ENCODE data around the gene FABP7. TPM values are rescaled to one million over a fixed set of nuclear protein-coding genes. Genes with fewer than 3 reads are reported as not detected.
A peak's percentile ranks its signal among the peaks of the same experiment; 100 is the strongest.

Gene FABP7
- total RNA-seq, 1 donor: not detected

DNA sequence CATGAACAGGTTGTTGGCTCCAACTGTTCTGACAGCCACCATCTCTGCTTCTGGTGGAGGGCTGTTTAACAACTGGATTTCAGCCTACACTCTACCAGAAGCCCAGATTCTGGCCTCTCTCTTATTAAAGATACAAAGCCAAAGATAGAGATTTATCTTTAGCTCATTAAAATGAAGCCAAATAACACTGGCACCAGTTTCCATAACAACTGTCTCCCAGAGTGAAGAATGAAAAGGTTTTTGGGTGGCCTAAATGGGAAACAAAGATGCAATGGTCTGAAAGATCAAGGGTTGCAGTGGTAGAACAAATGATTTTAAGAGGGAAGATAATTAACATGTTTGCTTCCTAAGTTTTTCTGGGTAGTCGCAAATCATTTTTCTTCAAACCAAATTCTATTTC lies 6.4 kb downstream of the FABP7 start:
- no peak for DNase-seq (ENCODE audit: insufficient read length, low spot score, missing footprints)
- H3K36me3 ChIP-seq (ENCODE audit: insufficient read depth, low read length): no peaks in the 10 kb centered on the region
- H4K20me1 ChIP-seq (ENCODE audit: insufficient read depth, low read length): no peaks in the 10 kb centered on the region
- no peak overlapping the region for H3K4me3 ChIP-seq (ENCODE audit: insufficient read depth, low read length)
- no peak overlapping the region for H2AFZ ChIP-seq (ENCODE audit: low read length)
- peaks cover 7% of the 10 kb centered on the region for H3K4me1 ChIP-seq (ENCODE audit: insufficient read depth, low read length)
- H3K9me3 ChIP-seq (ENCODE audit: low read depth, low read length): no peaks in the 10 kb centered on the region
- peaks cover 9% of the 10 kb centered on the region for H3K27me3 ChIP-seq (ENCODE audit: insufficient read depth, low read length)
- no peaks in the 10 kb centered on the region for H3K79me2 ChIP-seq (ENCODE audit: insufficient read depth, low read length)
- H3K4me2 ChIP-seq (ENCODE audit: insufficient read depth, low read length): no peak overlapping the region
- TF ChIP-seq CTCF (IDR thresholded peaks at IDR 0.05; ENCODE audit: extremely low read depth, low read depth, low read length): no peak
- H3K27ac ChIP-seq (ENCODE audit: low read depth, low read length): no peak overlapping the region

DNA sequence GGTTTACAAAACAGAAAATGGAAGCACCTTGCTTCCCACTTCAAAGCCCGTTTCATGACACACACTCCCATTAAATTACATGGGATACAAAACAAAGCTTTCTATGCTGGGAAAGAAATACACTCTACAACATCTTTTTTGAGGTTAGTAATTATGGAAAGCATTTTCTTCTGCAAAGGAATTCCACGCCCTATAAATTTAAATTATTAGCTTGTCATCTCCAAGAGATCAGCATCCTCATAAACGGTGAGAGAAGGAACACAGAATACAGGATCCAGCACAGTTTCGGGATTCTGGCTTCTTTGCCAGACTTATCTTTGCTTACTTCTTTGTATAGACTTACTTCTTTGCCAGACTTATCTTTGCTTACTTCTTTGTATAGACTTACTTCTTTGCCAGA lies 8.2 kb downstream of the FABP7 start:
- Histone ChIP-seq H3K27me3 (ENCODE audit: insufficient read depth, low read length) (peaks cover 9% of the 10 kb centered on the region), H4K20me1 (ENCODE audit: insufficient read depth, low read length) (no peaks in the 10 kb centered on the region), H3K4me2 (ENCODE audit: insufficient read depth, low read length) (no peak overlapping the region), H3K36me3 (ENCODE audit: insufficient read depth, low read length) (no peaks in the 10 kb centered on the region), H2AFZ (ENCODE audit: low read length) (no peak overlapping the region), H3K4me3 (ENCODE audit: insufficient read depth, low read length) (no peak overlapping the region), H3K27ac (ENCODE audit: low read depth, low read length) (no peak overlapping the region), H3K79me2 (ENCODE audit: insufficient read depth, low read length) (no peaks in the 10 kb centered on the region), H3K4me1 (ENCODE audit: insufficient read depth, low read length) (peaks cover 7% of the 10 kb centered on the region), H3K9me3 (ENCODE audit: low read depth, low read length) (no peaks in the 10 kb centered on the region)
- no peak for TF ChIP-seq CTCF (IDR thresholded peaks at IDR 0.05; ENCODE audit: extremely low read depth, low read depth, low read length)
- DNase-seq (ENCODE audit: insufficient read length, low spot score, missing footprints): no peak

DNA sequence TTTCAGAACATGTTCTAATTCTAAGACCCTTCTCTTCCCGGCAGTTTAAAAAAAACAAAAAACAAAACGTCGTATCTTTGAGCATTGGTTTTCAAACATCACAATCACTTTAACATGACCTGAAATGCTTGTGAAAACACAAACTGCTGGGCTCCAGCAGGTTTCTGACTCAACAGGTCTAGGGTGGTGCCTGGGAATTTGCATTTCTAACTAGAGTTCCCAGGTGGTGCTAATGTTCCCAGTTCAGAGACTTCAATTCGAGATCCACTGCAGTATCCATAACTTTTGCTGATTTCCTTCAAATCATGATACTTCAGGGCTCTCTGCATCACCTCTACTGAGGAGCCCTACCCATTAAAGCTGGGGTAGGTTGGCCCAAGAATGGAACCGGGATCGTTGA lies 8.7 kb downstream of the FABP7 start:
- no peak overlapping the region for H2AFZ ChIP-seq (ENCODE audit: low read length)
- H3K4me2 ChIP-seq (ENCODE audit: insufficient read depth, low read length): peak overlapping the region; percentile 97
- no peak for TF ChIP-seq CTCF (IDR thresholded peaks at IDR 0.05; ENCODE audit: extremely low read depth, low read depth, low read length)
- H4K20me1 ChIP-seq (ENCODE audit: insufficient read depth, low read length): no peaks in the 10 kb centered on the region
- H3K9me3 ChIP-seq (ENCODE audit: low read depth, low read length): no peaks in the 10 kb centered on the region
- H3K4me1 ChIP-seq (ENCODE audit: insufficient read depth, low read length): peaks cover 7% of the 10 kb centered on the region
- no peak overlapping the region for H3K27ac ChIP-seq (ENCODE audit: low read depth, low read length)
- peaks cover 9% of the 10 kb centered on the region for H3K27me3 ChIP-seq (ENCODE audit: insufficient read depth, low read length)
- H3K79me2 ChIP-seq (ENCODE audit: insufficient read depth, low read length): no peaks in the 10 kb centered on the region
- no peak overlapping the region for H3K4me3 ChIP-seq (ENCODE audit: insufficient read depth, low read length)
- DNase-seq (ENCODE audit: insufficient read length, low spot score, missing footprints): no peak
- no peaks in the 10 kb centered on the region for H3K36me3 ChIP-seq (ENCODE audit: insufficient read depth, low read length)

GRCh38 chr6:122788663-122789181 lies 9.2 kb downstream of the FABP7 start:
- Histone ChIP-seq H3K27me3 (ENCODE audit: insufficient read depth, low read length) (peaks cover 9% of the 10 kb centered on the region), H4K20me1 (ENCODE audit: insufficient read depth, low read length) (no peaks in the 10 kb centered on the region), H3K9me3 (ENCODE audit: low read depth, low read length) (no peaks in the 10 kb centered on the region), H3K4me2 (ENCODE audit: insufficient read depth, low read length) (peak overlapping the region; percentile 97), H3K4me3 (ENCODE audit: insufficient read depth, low read length) (peak overlapping the region; percentile 90), H3K4me1 (ENCODE audit: insufficient read depth, low read length) (peaks cover 7% of the 10 kb centered on the region), H3K36me3 (ENCODE audit: insufficient read depth, low read length) (no peaks in the 10 kb centered on the region), H2AFZ (ENCODE audit: low read length) (peak overlapping the region; percentile 99), H3K79me2 (ENCODE audit: insufficient read depth, low read length) (peaks cover 3% of the 10 kb centered on the region), H3K27ac (ENCODE audit: low read depth, low read length) (peak overlapping the region; percentile 60)
- no peak for DNase-seq (ENCODE audit: insufficient read length, low spot score, missing footprints)
- no peak for TF ChIP-seq CTCF (IDR thresholded peaks at IDR 0.05; ENCODE audit: extremely low read depth, low read depth, low read length)
